ENCODE measurements around the gene SRRM1.
"Not testable (repeated sequence)": the region's sequence is repeated elsewhere in the genome, so short reads cannot be mapped to it uniquely, and the experiment has no call there.

Gene SRRM1

DNA sequence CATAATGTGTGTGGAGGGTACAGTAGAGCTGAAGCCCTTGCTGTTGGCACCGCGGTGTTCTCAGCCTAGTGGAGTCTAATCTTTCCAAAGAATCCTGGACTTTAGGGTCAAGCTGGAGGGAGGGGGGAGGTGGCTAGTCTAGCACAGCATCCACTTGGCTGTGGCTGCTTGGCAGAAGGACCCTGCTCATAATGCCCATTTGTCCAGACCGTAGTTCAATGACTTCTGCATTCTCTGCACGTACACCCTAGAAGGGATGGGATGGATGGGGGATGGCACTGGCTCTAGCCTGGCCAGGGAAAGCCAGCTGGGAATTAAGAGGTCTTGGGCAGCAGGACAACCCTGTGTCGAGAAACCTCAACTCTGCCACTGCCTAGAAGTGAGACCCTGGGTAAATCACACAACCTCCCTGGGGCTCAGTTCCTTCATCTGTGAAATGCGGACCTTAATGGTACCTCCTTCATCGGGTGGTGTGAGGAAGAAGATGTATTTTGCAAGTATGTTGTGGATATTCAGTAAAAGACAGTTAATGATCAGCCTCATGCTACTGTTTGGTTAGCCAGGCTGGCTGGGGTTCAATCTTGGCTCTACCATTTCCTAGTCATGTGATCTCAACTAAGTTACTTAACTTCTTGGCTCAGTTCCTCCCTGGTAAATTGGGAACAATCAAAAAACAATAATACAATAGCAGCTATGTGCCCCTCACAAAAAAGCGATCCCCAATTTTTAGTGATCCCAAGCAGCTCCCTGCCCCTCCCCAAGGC, 75.0 kb downstream of the SRRM1 start:
- no peak for DNase-seq (ENCODE audit: low read depth in 2 of 2)

- no peak for DNase-seq (ENCODE audit: low read depth in 2 of 2)
These were observed 77.0 kb downstream of the SRRM1 start for GRCh38 chr1:24720152-24720551.

DNA sequence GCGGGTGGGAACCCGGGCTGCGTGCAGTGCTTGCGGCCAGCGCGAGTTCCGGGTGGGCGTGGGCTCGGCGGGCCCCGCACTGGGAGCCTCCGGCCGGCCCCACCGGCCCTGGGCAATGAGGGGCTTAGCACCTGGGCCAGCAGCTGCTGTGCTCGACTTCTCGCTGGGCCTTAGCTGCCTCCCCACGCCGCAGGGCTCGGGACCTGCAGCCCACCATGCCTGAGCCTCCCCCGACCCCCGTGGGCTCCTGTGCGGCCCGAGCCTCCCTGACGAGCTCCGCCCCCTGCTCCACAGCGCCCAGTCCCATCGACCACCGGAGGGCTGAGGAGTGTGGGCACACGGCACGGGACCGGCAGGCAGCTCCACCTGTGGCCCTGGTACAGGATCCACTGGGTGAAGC, 78.4 kb downstream of the SRRM1 start:
- no peak for DNase-seq (ENCODE audit: low read depth in 2 of 2)

DNA sequence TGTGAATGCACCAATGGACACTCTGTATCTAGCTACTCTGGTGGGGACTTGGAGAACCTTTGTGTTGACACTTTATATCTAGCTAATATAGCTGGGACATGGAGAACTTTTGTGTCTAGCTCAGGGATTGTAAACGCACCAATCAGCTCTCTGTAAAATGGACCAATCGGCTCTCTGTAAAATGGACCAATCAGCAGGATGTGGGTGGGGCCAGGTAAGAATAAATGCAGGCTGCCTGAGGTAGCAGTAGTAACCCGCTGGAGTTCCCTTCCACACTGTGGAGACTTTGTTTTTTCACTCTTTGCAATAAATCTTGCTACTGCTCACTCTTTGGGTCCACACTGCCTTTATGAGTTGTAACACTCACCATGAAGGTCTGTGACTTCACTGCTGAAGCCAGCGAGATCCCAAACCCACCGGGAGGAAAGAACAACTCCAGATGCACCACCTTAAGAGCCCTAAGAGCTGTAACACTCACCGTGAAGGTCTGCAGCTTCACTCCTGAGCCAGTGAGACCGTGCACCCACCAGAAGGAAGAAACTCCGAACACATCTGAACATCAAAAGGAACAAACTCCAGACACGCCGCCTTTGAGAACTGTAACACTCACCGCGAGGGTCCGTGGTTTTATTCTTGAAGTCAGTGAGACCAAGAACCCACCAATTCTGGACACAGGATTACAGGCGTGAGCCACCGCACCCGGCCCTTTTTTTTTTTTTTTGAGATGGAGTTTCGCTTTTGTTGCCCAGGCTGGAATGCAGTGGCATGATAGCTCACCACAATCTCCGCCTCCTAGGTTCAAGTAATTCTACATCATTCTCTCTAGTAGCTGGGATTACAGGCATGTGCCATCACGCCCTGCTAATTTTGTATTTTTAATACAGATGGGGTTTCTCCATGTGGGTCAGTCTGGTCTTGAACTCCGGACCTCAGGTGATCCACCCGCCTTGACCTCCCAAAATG, 79.3 kb downstream of the SRRM1 start:
- DNase-seq (ENCODE audit: low read depth in 2 of 2): not testable (repeated sequence)
